ENCODE results near the gene PQBP1.
A peak's percentile ranks its signal among the peaks of the same experiment; 100 is the strongest.

Gene PQBP1

GRCh38 chrX:48937054-48937907 lies 39.6 kb downstream of the PQBP1 start:
- peak; percentile 89 for DNase-seq (ENCODE audit: low read depth)
- TF ChIP-seq, protein P1, sequence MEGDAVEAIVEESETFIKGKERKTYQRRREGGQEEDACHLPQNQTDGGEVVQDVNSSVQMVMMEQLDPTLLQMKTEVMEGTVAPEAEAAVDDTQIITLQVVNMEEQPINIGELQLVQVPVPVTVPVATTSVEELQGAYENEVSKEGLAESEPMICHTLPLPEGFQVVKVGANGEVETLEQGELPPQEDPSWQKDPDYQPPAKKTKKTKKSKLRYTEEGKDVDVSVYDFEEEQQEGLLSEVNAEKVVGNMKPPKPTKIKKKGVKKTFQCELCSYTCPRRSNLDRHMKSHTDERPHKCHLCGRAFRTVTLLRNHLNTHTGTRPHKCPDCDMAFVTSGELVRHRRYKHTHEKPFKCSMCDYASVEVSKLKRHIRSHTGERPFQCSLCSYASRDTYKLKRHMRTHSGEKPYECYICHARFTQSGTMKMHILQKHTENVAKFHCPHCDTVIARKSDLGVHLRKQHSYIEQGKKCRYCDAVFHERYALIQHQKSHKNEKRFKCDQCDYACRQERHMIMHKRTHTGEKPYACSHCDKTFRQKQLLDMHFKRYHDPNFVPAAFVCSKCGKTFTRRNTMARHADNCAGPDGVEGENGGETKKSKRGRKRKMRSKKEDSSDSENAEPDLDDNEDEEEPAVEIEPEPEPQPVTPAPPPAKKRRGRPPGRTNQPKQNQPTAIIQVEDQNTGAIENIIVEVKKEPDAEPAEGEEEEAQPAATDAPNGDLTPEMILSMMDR (conservative IDR thresholded peaks at IDR 0.05; ENCODE audit: low read depth, low read length) = peak; percentile 46
- H3K4me3 ChIP-seq (ENCODE audit: low read depth, low read length) = no peak overlapping the region

DNA sequence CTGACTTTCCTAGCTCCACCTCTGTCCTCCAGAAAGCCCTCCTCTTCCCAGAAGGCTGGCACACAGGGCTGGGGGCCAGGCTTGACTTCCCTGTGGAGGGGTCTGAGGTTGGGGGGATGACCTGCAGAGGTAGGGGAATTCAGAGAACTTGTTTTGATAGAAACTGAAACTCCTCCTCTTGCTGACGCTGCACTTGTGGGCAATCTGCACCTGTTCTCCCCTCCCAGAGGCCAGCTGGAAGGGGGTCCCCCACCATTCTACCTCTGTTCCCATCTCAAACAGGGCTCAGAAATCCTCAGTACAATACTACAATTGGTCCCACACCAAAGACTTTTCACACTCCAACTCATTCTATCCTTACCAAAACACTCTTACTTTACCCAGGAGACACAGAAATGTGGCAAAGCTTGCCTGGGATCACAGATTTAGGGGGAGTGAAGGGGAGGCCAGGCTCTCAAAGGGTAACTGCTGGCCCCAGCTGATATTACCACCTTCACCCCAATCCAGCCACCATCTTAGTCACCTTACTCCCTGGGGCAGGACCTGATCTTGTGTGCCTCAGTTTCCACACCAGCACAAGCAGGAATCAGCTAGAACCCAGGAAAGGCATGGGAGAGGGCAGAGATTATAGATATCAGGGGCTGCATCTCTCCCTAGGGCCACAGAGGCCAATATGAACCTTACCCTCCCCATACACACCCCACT lies 41.1 kb downstream of the PQBP1 start:
- no peak overlapping the region for H3K4me3 ChIP-seq (ENCODE audit: low read depth, low read length)
- DNase-seq (ENCODE audit: low read depth) = no peak
- TF ChIP-seq, protein P1 (conservative IDR thresholded peaks at IDR 0.05; ENCODE audit: low read depth, low read length) = no peak

GRCh38 chrX:48939524-48940228 lies 41.9 kb downstream of the PQBP1 start:
- TF ChIP-seq, protein P1 (conservative IDR thresholded peaks at IDR 0.05; ENCODE audit: low read depth, low read length) = no peak
- no peak overlapping the region for H3K4me3 ChIP-seq (ENCODE audit: low read depth, low read length)
- no peak for DNase-seq (ENCODE audit: low read depth)

- no peak overlapping the region for H3K4me3 ChIP-seq (ENCODE audit: low read depth, low read length)
Measured at GRCh38 chrX:48940404-48940955, 42.8 kb downstream of the PQBP1 start.

DNA sequence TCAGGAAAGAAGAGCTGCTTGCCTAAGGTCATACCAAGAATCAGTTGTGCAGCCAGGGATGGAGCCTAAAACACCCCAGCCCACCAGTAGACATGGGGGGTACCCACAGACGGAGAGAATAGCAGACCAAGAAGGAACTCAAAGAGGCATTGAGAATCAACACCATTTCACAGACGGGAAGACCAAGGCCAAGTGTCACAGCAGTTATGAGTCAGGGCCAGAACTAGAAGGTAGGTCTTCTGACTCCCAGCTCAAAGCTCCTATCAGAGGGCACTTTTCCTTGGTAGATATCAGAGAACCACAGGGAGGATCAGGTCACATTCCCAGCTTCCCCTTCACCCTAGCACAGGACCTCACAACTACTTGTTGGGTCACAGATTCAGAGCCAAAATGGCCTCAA lies 45.2 kb downstream of the PQBP1 start:
- TF ChIP-seq, protein P1 (conservative IDR thresholded peaks at IDR 0.05; ENCODE audit: low read depth, low read length) = no peak
- no peak for DNase-seq (ENCODE audit: low read depth)
- H3K4me3 ChIP-seq (ENCODE audit: low read depth, low read length) = no peak overlapping the region

More at GRCh38 chrX:48940404-48940955, 42.8 kb downstream of the PQBP1 start:
- DNase-seq (ENCODE audit: low read depth) = no peak
- TF ChIP-seq, protein P1 (conservative IDR thresholded peaks at IDR 0.05; ENCODE audit: low read depth, low read length) = no peak

DNA sequence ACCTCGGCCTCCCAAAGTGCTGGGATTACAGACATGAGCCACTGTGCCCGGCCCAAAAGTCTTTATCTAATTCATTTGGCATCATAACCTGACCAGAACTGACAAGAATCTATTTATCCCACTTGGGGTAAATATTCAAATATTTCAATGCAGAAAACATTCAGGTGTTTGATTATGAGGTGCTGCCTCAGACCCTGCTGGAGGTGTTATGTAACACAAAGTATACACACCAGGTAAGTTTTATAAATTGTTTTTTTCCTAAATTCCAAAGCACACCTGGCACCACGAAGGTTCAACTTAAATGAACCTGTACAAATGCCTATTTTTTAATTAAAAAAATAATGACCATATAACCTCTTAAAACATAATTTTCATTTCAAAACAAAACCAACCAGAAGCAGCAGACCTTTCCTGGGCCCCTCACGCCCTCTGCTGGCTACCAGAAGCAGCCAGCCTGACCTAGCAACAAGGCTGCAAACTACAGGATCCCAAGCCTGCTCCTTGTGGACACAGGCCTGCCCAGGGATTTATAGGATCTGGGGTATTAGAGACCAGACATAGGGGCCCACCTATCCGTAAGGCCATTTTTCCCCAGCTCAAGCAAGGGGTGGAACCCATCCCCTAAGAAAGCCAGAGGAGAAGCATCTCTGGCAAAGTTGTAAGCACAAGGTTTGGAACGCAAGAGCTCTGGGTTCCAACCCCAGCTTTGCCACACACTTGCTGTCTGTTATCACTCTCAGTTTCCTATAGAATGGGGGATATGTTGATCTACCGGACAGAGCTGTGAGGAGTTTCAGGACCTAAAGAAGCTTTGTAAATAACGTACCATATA lies 48.0 kb downstream of the PQBP1 start:
- no peak overlapping the region for H3K4me3 ChIP-seq (ENCODE audit: low read depth, low read length)
- peak; percentile 66 for DNase-seq (ENCODE audit: low read depth)

More for the DNA sequence above, 48.0 kb downstream of the PQBP1 start:
- TF ChIP-seq, protein P1 (conservative IDR thresholded peaks at IDR 0.05; ENCODE audit: low read depth, low read length) = peak; percentile 84

Data from choroid plexus epithelial cell (primary cell).